Endothelial cell of umbilical vein (primary cell): ENCODE data around the gene CIZ1. TPM values are rescaled to one million over a fixed set of nuclear protein-coding genes. Genes with fewer than 3 reads are reported as not detected.
A peak's percentile ranks its signal among the peaks of the same experiment; 100 is the strongest.

Source experiments
- BruUV-seq: library from RNA; stranded (reverse); fragments of 400-500 nt; replicated peaks from 2 replicates; lab custom pipeline; 2021; lab: Mats Ljungman, UMichigan
- CTCF ChIA-PET: fragments of 300-600, 350-600 bp; sonication (Branson Sonifier 250); formaldehyde crosslinking; loops from one replicate; lab custom pipeline; 2021; ENCODE audit warnings: antibody characterized with exemption, inconsistent platforms; lab: Charles Lee
- POLR2A ChIA-PET: fragments of 300-600, 350-600 bp; sonication (Branson Sonifier 250); formaldehyde crosslinking; loops from one replicate; lab custom pipeline; 2021; ENCODE audit warnings: antibody characterized with exemption, inconsistent platforms; lab: Charles Lee
- DNase-seq: peaks from one replicate; pipeline ENCODE4 v3.0.0-alpha.2; 2011; ENCODE audit warnings: low read depth, low spot score
- FAIRE-seq: peaks from 2 replicates; lab custom pipeline; 2011; peaks lifted over from hg19 to GRCh38; lab: Jason Lieb, UNC
- H2AFZ ChIP-seq: 2 replicates; pipeline ENCODE4 v1.6.0; 2012; ENCODE audit warnings: low read depth, low read length, control low read depth, inconsistent platforms
- H3K27ac ChIP-seq: 2 replicates; pipeline ENCODE4 v1.5.1; 2011; ENCODE audit warnings: low read depth, mild to moderate bottlenecking, control low read depth, low read length, moderate library complexity; ENCODE audit not compliant: insufficient read depth
- H3K27me3 ChIP-seq, 2 experiments: 2 replicates each; pipeline versions ENCODE4 v1.6.0 to v1.6.1; 2011; ENCODE audit warnings: low read length in 2 of 2, mixed read lengths in 1 of 2; ENCODE audit not compliant: control insufficient read depth in 2 of 2, insufficient read depth in 2 of 2
- H3K36me3 ChIP-seq, 2 experiments: 2 replicates in 1 of 2; 3 replicates in 1 of 2; pipeline ENCODE4 v1.5.1; 2011; ENCODE audit warnings: low read length in 2 of 2, mild to moderate bottlenecking in 1 of 2, moderate library complexity in 1 of 2; ENCODE audit not compliant: control insufficient read depth in 2 of 2, insufficient read depth in 2 of 2; ENCODE audit errors: extremely low read depth in 1 of 2
- H3K4me1 ChIP-seq: 3 replicates; pipeline ENCODE4 v1.5.1; 2011; ENCODE audit warnings: mild to moderate bottlenecking, low read length; ENCODE audit not compliant: control insufficient read depth, insufficient read depth; ENCODE audit errors: extremely low read depth
- H3K4me2 ChIP-seq: 2 replicates; pipeline ENCODE4 v1.6.1; 2011; ENCODE audit warnings: low read length, control low read depth, mixed read lengths; ENCODE audit not compliant: insufficient read depth
- H3K4me3 ChIP-seq, 3 experiments: fragments of 200-600 bp in 1 of 3; sonication (generic), shearing (Covaris generic) in 1 of 3; replicated peaks in 1 of 3; 2 replicates each; pipeline ENCODE4 v1.5.1; 2011 to 2016; ENCODE audit warnings: control low read depth in 3 of 3, low read length in 3 of 3, mild to moderate bottlenecking in 2 of 3, inconsistent platforms in 1 of 3, low read depth in 1 of 3, moderate library complexity in 1 of 3; ENCODE audit not compliant: insufficient read depth in 1 of 3
- H3K79me2 ChIP-seq: 2 replicates; pipeline ENCODE4 v1.6.0; 2012; ENCODE audit warnings: low read length, inconsistent platforms; ENCODE audit not compliant: control insufficient read depth, insufficient read depth
- H3K9ac ChIP-seq: replicated peaks from 2 replicates; pipeline ENCODE3; 2011; ENCODE audit warnings: low read length, control low read depth; ENCODE audit not compliant: insufficient read depth; ENCODE audit errors: extremely low read depth
- H3K9me1 ChIP-seq: replicated peaks from 3 replicates; pipeline ENCODE4 v1.6.0; 2011; ENCODE audit warnings: mild to moderate bottlenecking, low read length; ENCODE audit not compliant: control insufficient read depth, insufficient read depth; ENCODE audit errors: extremely low read depth
- H3K9me3 ChIP-seq: replicated peaks from 2 replicates; pipeline ENCODE4 v1.5.1; 2012; ENCODE audit warnings: low read length, inconsistent platforms; ENCODE audit not compliant: control insufficient read depth, insufficient read depth
- H4K20me1 ChIP-seq: replicated peaks from 2 replicates; pipeline ENCODE3; 2011; ENCODE audit warnings: mild to moderate bottlenecking, low read length; ENCODE audit not compliant: control insufficient read depth, insufficient read depth; ENCODE audit errors: extremely low read depth
- EZH2 ChIP-seq: IDR thresholded peaks from 2 replicates; pipeline ENCODE4 v1.6.1; 2012; ENCODE audit warnings: borderline replicate concordance, low read depth, mild to moderate bottlenecking, moderate library complexity, low read length, inconsistent platforms; ENCODE audit not compliant: severe bottlenecking
- FOS ChIP-seq: IDR thresholded peaks from 2 replicates; pipeline ENCODE4 v1.6.1; 2011; ENCODE audit warnings: mild to moderate bottlenecking, low read length, moderate library complexity, borderline replicate concordance; ENCODE audit not compliant: insufficient read depth
- GATA2 ChIP-seq: IDR thresholded peaks from 2 replicates; pipeline ENCODE4 v1.7.0; 2011; ENCODE audit warnings: low read depth, mild to moderate bottlenecking, moderate library complexity, mixed read lengths, low read length; ENCODE audit not compliant: insufficient read length, insufficient read depth
- JUN ChIP-seq: IDR thresholded peaks from 2 replicates; pipeline ENCODE4 v1.6.1; 2011; ENCODE audit warnings: borderline replicate concordance, low read depth; ENCODE audit not compliant: insufficient read length, insufficient read depth
- MYC ChIP-seq: IDR thresholded peaks from one replicate; pipeline ENCODE4 v1.6.1; 2011; ENCODE audit warnings: mild to moderate bottlenecking, low read depth, low read length
- POLR2A ChIP-seq: IDR thresholded peaks from 2 replicates; pipeline ENCODE4 v1.6.1; 2012; ENCODE audit warnings: low read depth, mild to moderate bottlenecking, control low read depth, low read length
- POLR2AphosphoS5 ChIP-seq: IDR thresholded peaks from 2 replicates; pipeline ENCODE4 v1.6.1; 2012; ENCODE audit warnings: low read depth, mild to moderate bottlenecking, control low read depth, low read length, moderate library complexity; ENCODE audit not compliant: insufficient read depth
- dilution Hi-C: fragments of 300-500 bp; cut with MboI; formaldehyde crosslinking; loops from one replicate; pipeline ENCODE4 v1.15.0; 2019; ENCODE audit warnings: low sequenced_read_pairs; ENCODE audit not compliant: extremely low pct_ligation_motif_present
- intact Hi-C: fragments of 100-400 bp; cut with micrococcal nuclease; formaldehyde crosslinking; loops from one replicate; pipeline ENCODE4 v1.10.0; 2022
- polyA plus RNA-seq, 4 experiments: library from polyadenylated mRNA; depleted of rRNA in 3 of 4; stranded (reverse) in 3 of 4; unstranded in 1 of 4; fragments of >200 nt; gene quantifications; 2 replicates each; pipeline versions ENCODE4 v1.2.1 to v1.2.3, GENCODE V29; 2011 to 2012; ENCODE audit warnings: missing spikeins in 1 of 4
- total RNA-seq: library from RNA; stranded (reverse); gene quantifications from 2 replicates; pipeline ENCODE4 v1.2.3, GENCODE V29; 2021
- TF ChIP-seq, protein P1 (sequence below): IDR thresholded peaks from 2 replicates; pipeline ENCODE4 v1.6.1; 2011; ENCODE audit not compliant: insufficient read depth, insufficient read length
- TF ChIP-seq, protein P2 (sequence below), 2 donors: IDR thresholded peaks; 1 replicate in 1 of 2; 2 replicates in 1 of 2; pipeline ENCODE4 v1.5.1; 2011; ENCODE audit warnings: low read length in 2 of 2, mild to moderate bottlenecking in 2 of 2, moderate library complexity in 2 of 2, control low read depth in 1 of 2, inconsistent platforms in 1 of 2, low read depth in 1 of 2; ENCODE audit not compliant: insufficient read depth in 1 of 2; ENCODE audit errors: extremely low read depth in 1 of 2

CIZ1 gene
- total and polyA plus RNA-seq, 2 donors (not counting 3 experiments of a cell fraction or from before 2014, with no cell fraction given), result 88.3 to 150 TPM

DNA sequence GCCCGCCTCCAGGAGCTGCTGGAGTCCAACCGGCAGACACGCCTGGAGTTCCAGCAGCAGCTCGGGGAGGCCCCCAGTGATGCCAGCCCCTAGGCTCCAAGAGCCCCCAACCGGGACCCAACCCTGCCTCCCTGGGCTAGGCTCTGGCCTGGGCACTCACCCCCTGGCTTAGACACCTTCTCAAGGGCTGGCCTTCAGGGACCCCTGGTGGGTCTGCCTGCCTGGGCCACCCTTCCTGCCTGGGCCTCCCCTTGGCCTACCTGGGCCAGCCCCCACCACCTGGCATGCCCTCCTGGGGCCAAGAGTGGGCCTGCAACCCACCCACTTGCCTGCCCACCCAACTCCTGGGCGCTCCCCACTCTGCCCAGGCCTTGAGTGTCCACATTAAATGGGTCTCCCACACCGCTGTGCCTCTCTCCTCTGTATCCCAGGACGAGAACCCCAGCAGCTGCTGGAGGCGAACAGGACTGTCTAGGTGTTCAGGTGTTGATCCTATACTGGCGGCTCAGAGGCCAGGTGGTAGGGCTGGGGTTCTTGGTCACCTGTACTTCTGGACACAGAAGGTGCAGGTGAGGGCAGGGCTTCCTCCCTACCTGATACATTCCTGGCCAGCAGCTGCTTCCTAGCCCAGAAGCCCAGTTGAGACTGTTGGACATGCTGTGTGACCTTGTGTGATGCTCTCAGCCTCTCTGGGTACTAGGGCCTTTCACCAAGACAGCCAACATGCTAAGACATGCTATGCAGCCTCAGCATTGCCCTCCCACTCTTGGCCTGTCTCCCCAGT, 27.7 kb downstream of the CIZ1 start:
- DNase-seq (no peak), FAIRE-seq (no peak)
- Histone ChIP-seq H3K4me1 (peaks cover 11% of the 10 kb centered on the region), H3K27ac (no peak overlapping the region), H3K4me2 (no peak overlapping the region), H3K79me2 (no peaks in the 10 kb centered on the region), H3K27me3 (no peaks in the 10 kb centered on the region), H3K9me1 (no peaks in the 10 kb centered on the region), H3K4me3 (no peak overlapping the region), H2AFZ (no peak overlapping the region), H3K36me3 (peaks cover 7 to 48% of the 10 kb centered on the region in 2 experiments), H3K9me3 (no peaks in the 10 kb centered on the region), H4K20me1 (no peaks in the 10 kb centered on the region), H3K9ac (no peak overlapping the region)
- ChIA-PET POLR2A (no interaction called here), CTCF (interaction anchor here (2.0 kb wide), 1 partner anchor 39 kb away, joined by 4 read pairs; no protein-coding TSS in a partner anchor)
- TF ChIP-seq EZH2 (no peak), POLR2A (no peak), JUN (no peak), MYC (no peak), POLR2AphosphoS5 (no peak), FOS (no peak), GATA2 (no peak)
- TF ChIP-seq, protein P1, sequence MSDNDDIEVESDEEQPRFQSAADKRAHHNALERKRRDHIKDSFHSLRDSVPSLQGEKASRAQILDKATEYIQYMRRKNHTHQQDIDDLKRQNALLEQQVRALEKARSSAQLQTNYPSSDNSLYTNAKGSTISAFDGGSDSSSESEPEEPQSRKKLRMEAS, result no peak
- TF ChIP-seq, protein P2, sequence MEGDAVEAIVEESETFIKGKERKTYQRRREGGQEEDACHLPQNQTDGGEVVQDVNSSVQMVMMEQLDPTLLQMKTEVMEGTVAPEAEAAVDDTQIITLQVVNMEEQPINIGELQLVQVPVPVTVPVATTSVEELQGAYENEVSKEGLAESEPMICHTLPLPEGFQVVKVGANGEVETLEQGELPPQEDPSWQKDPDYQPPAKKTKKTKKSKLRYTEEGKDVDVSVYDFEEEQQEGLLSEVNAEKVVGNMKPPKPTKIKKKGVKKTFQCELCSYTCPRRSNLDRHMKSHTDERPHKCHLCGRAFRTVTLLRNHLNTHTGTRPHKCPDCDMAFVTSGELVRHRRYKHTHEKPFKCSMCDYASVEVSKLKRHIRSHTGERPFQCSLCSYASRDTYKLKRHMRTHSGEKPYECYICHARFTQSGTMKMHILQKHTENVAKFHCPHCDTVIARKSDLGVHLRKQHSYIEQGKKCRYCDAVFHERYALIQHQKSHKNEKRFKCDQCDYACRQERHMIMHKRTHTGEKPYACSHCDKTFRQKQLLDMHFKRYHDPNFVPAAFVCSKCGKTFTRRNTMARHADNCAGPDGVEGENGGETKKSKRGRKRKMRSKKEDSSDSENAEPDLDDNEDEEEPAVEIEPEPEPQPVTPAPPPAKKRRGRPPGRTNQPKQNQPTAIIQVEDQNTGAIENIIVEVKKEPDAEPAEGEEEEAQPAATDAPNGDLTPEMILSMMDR (IDR thresholded peaks at IDR 0.05; ENCODE audit: extremely low read depth in 1 of 2, insufficient read depth in 1 of 2, low read depth in 1 of 2, low read length in 2 of 2), result no peak
- BruUV-seq, result TSS peak; percentile 24
- dilution Hi-C loops, result no loop called here
- intact Hi-C loops, result no loop called here
